NK-92 (cell line): ENCODE measurements around the gene MYO9B.

Experiments
- DNase-seq: peaks from one replicate; lab custom pipeline; 2025; ENCODE audit not compliant: unreplicated experiment; lab: John Stamatoyannopoulos, UW

The MYO9B gene

GRCh38 chr19:17075035-17075863 is at the start of gene MYO9B, which contains the start of gene HAUS8:
MYO9B (plus strand) TSS chr19:17075777; CDS start chr19:17101718, 25,941 bp downstream.
HAUS8 (minus strand) TSS chr19:17075452; CDS start chr19:17075422, 30 bp downstream.
- DNase-seq, result peak; percentile 91

- DNase-seq, result no peak
These were observed 49.5 kb upstream of the MYO9B start for GRCh38 chr19:17025991-17026658.

GRCh38 chr19:17026706-17027534 is 48.7 kb upstream of the MYO9B start, which contains the start of gene CPAMD8:
CPAMD8 (minus strand) TSS chr19:17026810; CDS start chr19:17026642, 168 bp downstream.
- no peak for DNase-seq

GRCh38 chr19:17027535-17027975 is 48.0 kb upstream of the MYO9B start:
- no peak for DNase-seq

GRCh38 chr19:17031741-17032140 is 43.8 kb upstream of the MYO9B start:
- DNase-seq, result no peak

GRCh38 chr19:17035842-17036424 is 39.6 kb upstream of the MYO9B start:
- no peak for DNase-seq

GRCh38 chr19:17036640-17037039 is 38.9 kb upstream of the MYO9B start:
- DNase-seq, result no peak

- no peak for DNase-seq
These were observed 38.4 kb upstream of the MYO9B start for GRCh38 chr19:17037184-17037583.

- DNase-seq, result no peak
These were observed 37.5 kb upstream of the MYO9B start for GRCh38 chr19:17037966-17038500.

GRCh38 chr19:17041976-17042375 is 33.6 kb upstream of the MYO9B start:
- DNase-seq, result no peak

GRCh38 chr19:17043744-17044143 is 31.8 kb upstream of the MYO9B start:
- no peak for DNase-seq

- DNase-seq, result no peak
These were observed 29.6 kb upstream of the MYO9B start for GRCh38 chr19:17045907-17046502.

GRCh38 chr19:17048885-17049453 is 26.6 kb upstream of the MYO9B start:
- no peak for DNase-seq

GRCh38 chr19:17049711-17050280 is 25.8 kb upstream of the MYO9B start:
- DNase-seq, result no peak

GRCh38 chr19:17052439-17052838 is 23.1 kb upstream of the MYO9B start:
- DNase-seq, result no peak

GRCh38 chr19:17054746-17055145 is 20.8 kb upstream of the MYO9B start:
- DNase-seq, result no peak

- DNase-seq, result no peak
These were observed 19.9 kb upstream of the MYO9B start for GRCh38 chr19:17055636-17056035.

GRCh38 chr19:17058236-17058635 is 17.3 kb upstream of the MYO9B start:
- no peak for DNase-seq

GRCh38 chr19:17060802-17061201 is 14.8 kb upstream of the MYO9B start:
- no peak for DNase-seq
